K562 (cell line): Measurements from ENCODE around the gene TESK1. TPM values are rescaled to one million over a fixed set of nuclear protein-coding genes. Genes with fewer than 3 reads are reported as not detected.

ENCODE experiments used
- ATAC-seq: fragments of 200-7000 bp; cut with Tn5 transposase; 3 replicates; pipeline ENCODE4 v1.9.1; 2020; ENCODE audit warnings: moderate library complexity
- BruUV-seq: library from RNA; stranded (reverse); fragments of 400-500 nt; replicated peaks from 2 replicates; lab custom pipeline; 2021; lab: Mats Ljungman, UMichigan
- CTCF ChIA-PET: fragments of 300-600 bp; formaldehyde crosslinking; extraction: SDS; loops from one replicate; lab custom pipeline; 2021; ENCODE audit warnings: low intra/inter-chr PET ratio; lab: Yijun Ruan, JAX
- POLR2A ChIA-PET: fragments of 300-600, 350-650 bp; sonication (Branson Sonifier 250); formaldehyde crosslinking; extraction: SDS; loops from one replicate; lab custom pipeline; 2021; ENCODE audit warnings: antibody characterized with exemption, inconsistent platforms; lab: Yijun Ruan, JAX
- DNase-seq, 4 experiments: peaks; one replicate each; pipeline versions ENCODE4 v3.0.0 to v3.0.0-alpha.2; 2011 to 2018; ENCODE audit warnings: low spot score in 3 of 4, mixed read lengths in 3 of 4; ENCODE audit errors: extremely low read depth in 1 of 4
- FAIRE-seq: peaks from 2 replicates; lab custom pipeline; 2011; peaks lifted over from hg19 to GRCh38; lab: Jason Lieb, UNC
- H2AFZ ChIP-seq: 2 replicates; pipeline ENCODE4 v1.6.0; 2011; ENCODE audit warnings: low read depth, low read length, control low read depth, inconsistent platforms
- H3K27ac ChIP-seq: fragments of 200-600 bp; 3 replicates; pipeline ENCODE4 v1.8.0; 2011; ENCODE audit warnings: low read depth, mild to moderate bottlenecking, control low read depth, inconsistent platforms, low read length, moderate library complexity, mixed read lengths; ENCODE audit errors: extremely low read depth
- H3K27me3 ChIP-seq, 2 experiments: fragments of 300-600 bp in 1 of 2; 2 replicates in 1 of 2; 3 replicates in 1 of 2; pipeline versions ENCODE4 v1.6.0 to v1.8.0; 2011; ENCODE audit warnings: inconsistent platforms in 2 of 2, low read length in 2 of 2, mild to moderate bottlenecking in 1 of 2, mixed read lengths in 1 of 2, moderate library complexity in 1 of 2; ENCODE audit not compliant: control insufficient read depth in 2 of 2, insufficient read depth in 2 of 2
- H3K36me3 ChIP-seq: fragments of 300-600 bp; 3 replicates; pipeline ENCODE4 v1.8.0; 2011; ENCODE audit warnings: mild to moderate bottlenecking, low read length, inconsistent platforms; ENCODE audit not compliant: control insufficient read depth, insufficient read depth
- H3K4me1 ChIP-seq, 2 experiments: fragments of 200-600 bp in 1 of 2; replicated peaks in 1 of 2; 2 replicates in 1 of 2; 3 replicates in 1 of 2; pipeline versions ENCODE4 v1.5.1 to v1.8.0; 2011; ENCODE audit warnings: inconsistent platforms in 2 of 2, low read length in 2 of 2, mild to moderate bottlenecking in 1 of 2, mixed read lengths in 1 of 2, moderate library complexity in 1 of 2; ENCODE audit not compliant: control insufficient read depth in 2 of 2, insufficient read depth in 2 of 2
- H3K4me2 ChIP-seq: 2 replicates; pipeline ENCODE4 v1.6.1; 2011; ENCODE audit warnings: low read length, control low read depth, inconsistent platforms, mixed read lengths; ENCODE audit not compliant: insufficient read depth
- H3K4me3 ChIP-seq: fragments of 200-600 bp; sonication (generic), shearing (Covaris generic); 2 replicates; pipeline ENCODE4 v1.5.1; 2016; ENCODE audit warnings: control low read depth, inconsistent platforms
- H3K79me2 ChIP-seq: fragments of 200-600 bp; 3 replicates; pipeline ENCODE4 v1.8.0; 2011; ENCODE audit warnings: low read length, inconsistent platforms; ENCODE audit not compliant: control insufficient read depth, insufficient read depth
- H3K9ac ChIP-seq, 2 experiments: 2 replicates each; pipeline versions ENCODE4 v1.6.0 to v1.6.1; 2011; ENCODE audit warnings: low read depth in 2 of 2, low read length in 2 of 2, control low read depth in 1 of 2, inconsistent platforms in 1 of 2, mild to moderate bottlenecking in 1 of 2, mixed read lengths in 1 of 2; ENCODE audit not compliant: insufficient read depth in 1 of 2
- H3K9me1 ChIP-seq: one replicate; pipeline ENCODE4 v1.6.0; 2011; ENCODE audit warnings: inconsistent platforms, mild to moderate bottlenecking, low read length, moderate library complexity; ENCODE audit not compliant: control insufficient read depth, insufficient read depth
- H3K9me3 ChIP-seq: replicated peaks from 2 replicates; pipeline ENCODE4 v1.5.1; 2011; ENCODE audit warnings: low read depth, low read length, inconsistent platforms; ENCODE audit not compliant: control insufficient read depth, insufficient read depth
- H4K20me1 ChIP-seq: replicated peaks from 2 replicates; pipeline ENCODE4 v1.6.1; 2011; ENCODE audit warnings: low read length, inconsistent platforms, mixed read lengths; ENCODE audit not compliant: control insufficient read depth, insufficient read depth
- CBFA2T2 ChIP-seq: fragments of 450-650 bp; conservative IDR thresholded peaks from 2 replicates; pipeline ENCODE4 v1.6.1; 2017; ENCODE audit warnings: mild to moderate bottlenecking
- CBX8 ChIP-seq: fragments of 200-600 bp; sonication (generic); IDR thresholded peaks from 2 replicates; pipeline ENCODE4 v1.6.1; 2012; ENCODE audit warnings: borderline replicate concordance, mixed run types, low read depth, mild to moderate bottlenecking, moderate library complexity, mixed read lengths, low read length, control low read depth, inconsistent platforms; ENCODE audit not compliant: poor library complexity, severe bottlenecking; ENCODE audit errors: extremely low read depth
- CEBPG ChIP-seq, 3 experiments: fragments of 200-800 bp in 1 of 3; sonication (Bioruptor generic) in 1 of 3; sonication (generic) in 1 of 3; formaldehyde crosslinking in 1 of 3; IDR thresholded peaks in 2 of 3; conservative IDR thresholded peaks in 1 of 3; 2 replicates each; pipeline versions ENCODE4 v1.6.1 to v1.8.0; 2016 to 2022; ENCODE audit warnings: missing compliant biosample characterization in 2 of 3, missing genetic modification characterization in 2 of 3, mild to moderate bottlenecking in 1 of 3, missing genetic modification reagents in 1 of 3
- DIDO1 ChIP-seq: fragments of 450-650 bp; IDR thresholded peaks from 2 replicates; pipeline ENCODE4 v1.6.1; 2016; ENCODE audit warnings: low read depth, missing biosample characterization, missing genetic modification characterization
- HCFC1 ChIP-seq: IDR thresholded peaks from 2 replicates; pipeline ENCODE4 v1.6.1; 2012; ENCODE audit warnings: low read depth, low read length, improper control_type of control experiment
- NR2C1 ChIP-seq, 2 experiments: fragments of 450-650 bp; IDR thresholded peaks; 2 replicates each; pipeline ENCODE4 v1.6.1; 2017; ENCODE audit warnings: mild to moderate bottlenecking in 2 of 2, antibody characterized with exemption in 1 of 2, inconsistent platforms in 1 of 2, missing compliant biosample characterization in 1 of 2, missing genetic modification characterization in 1 of 2
- PCBP1 ChIP-seq: fragments of 200-400 bp; formaldehyde crosslinking; IDR thresholded peaks from 2 replicates; pipeline ENCODE4 v1.6.1; 2018; ENCODE audit warnings: mild to moderate bottlenecking, low read depth, low read length; ENCODE audit not compliant: poor library complexity, severe bottlenecking
- PRMT5 ChIP-seq: sonication (generic); formaldehyde crosslinking; IDR thresholded peaks from 2 replicates; pipeline ENCODE4 v1.5.0; 2020; ENCODE audit warnings: missing genetic modification reagents
- RBM17 ChIP-seq: fragments of 200-400 bp; formaldehyde crosslinking; IDR thresholded peaks from 2 replicates; pipeline ENCODE4 v1.6.1; 2017; ENCODE audit warnings: low read depth, mild to moderate bottlenecking, low read length, borderline replicate concordance
- RBM25 ChIP-seq: fragments of 200-400 bp; formaldehyde crosslinking; IDR thresholded peaks from 2 replicates; pipeline ENCODE4 v1.6.1; 2018; ENCODE audit warnings: low read length, low read depth, moderate library complexity; ENCODE audit not compliant: severe bottlenecking
- SMAD3 ChIP-seq: fragments of 450-650 bp; formaldehyde crosslinking; conservative IDR thresholded peaks from 2 replicates; pipeline ENCODE4 v1.4.0; 2020; ENCODE audit warnings: mild to moderate bottlenecking
- SMARCA4 ChIP-seq: fragments of 450-650 bp; IDR thresholded peaks from 2 replicates; pipeline ENCODE4 v1.6.1; 2016
- TAL1 ChIP-seq: fragments of 450-650 bp; IDR thresholded peaks from 2 replicates; pipeline ENCODE4 v1.6.1; 2016; ENCODE audit warnings: mild to moderate bottlenecking
- TCFL5 ChIP-seq: fragments of 250-450 bp; sonication (Bioruptor Pico); conservative IDR thresholded peaks from 2 replicates; pipeline ENCODE4 v1.6.1; 2021; ENCODE audit warnings: mild to moderate bottlenecking, moderate library complexity, matching md5 sums
- TEAD4 ChIP-seq, 2 experiments: sonication (generic) in 1 of 2; formaldehyde crosslinking in 1 of 2; IDR thresholded peaks; 2 replicates each; pipeline versions ENCODE4 v1.6.1 to v1.8.0; 2012 to 2022; ENCODE audit warnings: borderline replicate concordance in 1 of 2, inconsistent platforms in 1 of 2, low read length in 1 of 2, mild to moderate bottlenecking in 1 of 2, missing genetic modification reagents in 1 of 2
- ZC3H4 ChIP-seq: sonication (generic); formaldehyde crosslinking; IDR thresholded peaks from 2 replicates; pipeline ENCODE4 v1.9.0; 2021; ENCODE audit warnings: missing genetic modification reagents, borderline replicate concordance
- ZNF212 ChIP-seq: fragments of 450-650 bp; formaldehyde crosslinking; IDR thresholded peaks from 2 replicates; pipeline ENCODE4 v1.4.0; 2020; ENCODE audit warnings: mild to moderate bottlenecking
- ZNF436 ChIP-seq: fragments of 250-450, 450-650 bp; sonication (Bioruptor Pico); formaldehyde crosslinking; IDR thresholded peaks from 2 replicates; pipeline ENCODE4 v1.7.0; 2020; ENCODE audit warnings: mild to moderate bottlenecking
- ZNF444 ChIP-seq: fragments of 250-450 bp; sonication (Bioruptor Pico); IDR thresholded peaks from 2 replicates; pipeline ENCODE4 v1.4.0; 2020; ENCODE audit warnings: mild to moderate bottlenecking, moderate library complexity
- WGBS: fragments of 100-300 bp; shearing (Covaris generic); methylation state at CpG from one replicate; pipeline ENCODE4 v1.1.6; 2016; ENCODE audit warnings: low coverage, mixed read lengths; ENCODE audit not compliant: insufficient coverage; ENCODE audit errors: missing lambda C conversion rate; 5-methylcytosine and 5-hydroxymethylcytosine counted together
- in situ Hi-C: fragments of 300-500 bp; cut with MboI; formaldehyde crosslinking; loops from 4 replicates; pipeline ENCODE4 v1.15.0; 2018; ENCODE audit warnings: inconsistent platforms, mixed read lengths
- intact Hi-C: fragments of 100-400 bp; cut with micrococcal nuclease; formaldehyde crosslinking; loops from 2 replicates; pipeline ENCODE4 v1.14.2; 2022
- polyA plus RNA-seq, 8 experiments: library from polyadenylated mRNA; depleted of rRNA in 4 of 8; stranded (reverse) in 5 of 8; unstranded in 3 of 8; fragments of >200 nt; fragmentation: Nextera tagmentation in 2 of 8; fragmentation: Illumina TruSeq in 1 of 8; extraction: Ambion mirVana in 2 of 8; extraction: Trizol in 1 of 8; gene quantifications; 2 replicates each; pipeline versions ENCODE4 v1.2.1 to v1.2.3, GENCODE V29; 2011 to 2014; ENCODE audit warnings: inconsistent platforms in 1 of 8, missing spikeins in 1 of 8
- total RNA-seq, 7 experiments: library from RNA; depleted of rRNA in 6 of 7; stranded (reverse); fragments of >200 nt in 6 of 7; fragmentation: Illumina TruSeq in 2 of 7; extraction: Trizol in 2 of 7; gene quantifications; 2 replicates each; pipeline versions ENCODE4 v1.2.1 to v1.2.3, GENCODE V29; 2011 to 2021; ENCODE audit warnings: low replicate concordance in 1 of 7
- TF ChIP-seq, protein P1 (sequence below): fragments of 450-650 bp; IDR thresholded peaks from 2 replicates; pipeline ENCODE4 v1.6.1; 2016; ENCODE audit warnings: antibody characterized with exemption

Gene TESK1
- total and polyA plus RNA-seq, 9 of the 15 experiments (the other 6 are each of a cell fraction or from before 2014, with no cell fraction given): 0.07 to 10.4 (median 4.1) TPM

DNA sequence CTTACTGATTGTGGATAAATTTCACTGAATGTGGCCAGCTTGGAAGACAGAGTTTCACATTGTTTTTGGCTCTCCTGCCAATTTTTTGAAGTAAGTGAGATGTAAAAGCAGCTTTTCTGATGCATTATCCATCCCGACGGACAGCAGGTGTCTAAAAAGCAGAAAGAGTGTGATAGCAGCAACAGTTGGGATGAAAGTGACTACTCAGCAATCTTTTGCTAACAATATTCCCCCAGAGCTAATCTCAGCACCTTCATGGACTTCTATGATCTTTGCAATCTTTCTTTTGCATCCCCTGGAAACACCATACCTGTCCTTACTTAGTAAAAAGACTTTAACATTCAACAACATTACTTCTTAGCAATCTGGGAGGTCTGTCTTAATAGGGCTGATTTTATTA, 7.8 kb downstream of the TESK1 start (continued):
- TF ChIP-seq SMAD3 (CRISPR knock-in tag) (no peak), ZNF212 (CRISPR knock-in tag) (no peak), TEAD4 (IDR thresholded peaks at IDR 0.05; ENCODE audit: low read length) (no peak), TEAD4 (CRISPR knock-in tag; IDR thresholded peaks at IDR 0.05; ENCODE audit: borderline replicate concordance) (no peak), DIDO1 (tag) (no peak), ZNF436 (no peak), CBFA2T2 (no peak), SMARCA4 (no peak), PRMT5 (no peak)

DNA sequence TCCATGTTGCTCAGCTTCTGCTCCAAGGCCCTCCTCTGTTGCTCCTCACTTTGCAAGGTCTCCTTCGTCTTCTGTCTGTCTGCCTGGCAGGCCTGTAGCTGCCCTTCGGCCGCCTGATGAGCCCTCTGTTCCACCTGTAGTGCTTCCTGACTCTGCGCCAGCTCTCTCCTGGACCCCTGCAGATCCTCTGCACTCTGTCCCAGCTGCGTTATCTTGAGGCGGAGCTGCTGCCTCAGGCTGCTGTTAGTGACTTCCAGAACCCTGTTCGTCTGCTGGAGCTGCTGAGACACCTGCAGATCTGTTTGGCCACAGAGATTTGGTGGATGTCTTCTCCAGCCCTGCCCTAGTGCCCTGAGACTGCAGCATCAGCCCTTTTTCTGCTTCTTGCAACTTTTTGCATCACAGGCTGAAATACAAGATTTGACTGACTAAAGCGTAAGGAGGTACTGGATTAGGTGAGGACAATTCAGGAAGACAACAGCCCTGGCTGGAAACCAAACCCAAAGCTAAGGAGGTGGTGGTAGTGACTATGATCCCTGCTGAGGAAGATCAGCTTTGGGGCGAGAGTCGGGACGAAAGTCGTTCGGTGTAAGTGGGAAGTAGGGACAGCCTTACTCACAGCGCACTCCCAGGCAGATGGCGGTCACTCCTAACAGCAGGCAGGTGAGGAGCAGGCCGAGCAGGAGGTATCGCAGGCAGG, 11.1 kb downstream of the TESK1 start:
- BruUV-seq: no TSS peak
- Histone ChIP-seq H3K4me3 (no peak overlapping the region), H3K9me1 (no peaks in the 10 kb centered on the region), H3K9ac (peak overlapping the region in 1 of 2 experiments; percentile 68; a peak in 2 of 4 replicates), H3K36me3 (no peaks in the 10 kb centered on the region), H3K4me1 (peaks cover 5 to 24% of the 10 kb centered on the region in 2 experiments; a peak in 3 of 5 replicates), H3K27me3 (peaks cover 3 to 27% of the 10 kb centered on the region in 2 experiments; a peak in 3 of 5 replicates), H4K20me1 (no peaks in the 10 kb centered on the region), H3K79me2 (no peaks in the 10 kb centered on the region), H3K27ac (no peak overlapping the region), H3K4me2 (no peak overlapping the region), H3K9me3 (no peaks in the 10 kb centered on the region), H2AFZ (0 out of 2 replicates have a peak overlapping the region, but pooled peaks have one; percentile 17)
- intact Hi-C loops: no loop called here
- WGBS: 22% methylated on average over 14 of the region's 17 CpGs
- CTCF ChIA-PET: no interaction called here
- in situ Hi-C loops: no loop called here
- no peak for TF ChIP-seq TAL1
- no peak for TF ChIP-seq HCFC1
- TF ChIP-seq RBM17: no peak
- no peak for TF ChIP-seq RBM25
- no peak for TF ChIP-seq CEBPG (CRISPR knock-in tag; IDR thresholded peaks at IDR 0.05)
- no peak for TF ChIP-seq CEBPG (tag; conservative IDR thresholded peaks at IDR 0.05 in 1 of 2, IDR thresholded peaks at IDR 0.05 in 1 of 2)
- no peak for TF ChIP-seq NR2C1 (IDR thresholded peaks at IDR 0.05)
- no peak for TF ChIP-seq NR2C1 (tag; IDR thresholded peaks at IDR 0.05)
- TF ChIP-seq CBX8: no peak
- no peak for TF ChIP-seq TCFL5 (CRISPR knock-in tag)
- TF ChIP-seq ZC3H4 (CRISPR knock-in tag): no peak
- TF ChIP-seq PCBP1: no peak
- TF ChIP-seq, protein P1, sequence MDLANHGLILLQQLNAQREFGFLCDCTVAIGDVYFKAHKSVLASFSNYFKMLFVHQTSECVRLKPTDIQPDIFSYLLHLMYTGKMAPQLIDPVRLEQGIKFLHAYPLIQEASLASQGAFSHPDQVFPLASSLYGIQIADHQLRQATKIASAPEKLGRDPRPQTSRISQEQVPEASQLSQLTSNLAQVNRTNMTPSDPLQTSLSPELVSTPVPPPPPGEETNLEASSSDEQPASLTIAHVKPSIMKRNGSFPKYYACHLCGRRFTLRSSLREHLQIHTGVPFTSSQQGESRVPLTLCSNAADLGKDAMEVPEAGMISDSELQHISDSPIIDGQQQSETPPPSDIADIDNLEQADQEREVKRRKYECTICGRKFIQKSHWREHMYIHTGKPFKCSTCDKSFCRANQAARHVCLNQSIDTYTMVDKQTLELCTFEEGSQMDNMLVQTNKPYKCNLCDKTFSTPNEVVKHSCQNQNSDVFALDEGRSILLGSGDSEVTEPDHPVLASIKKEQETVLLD: no peak
- TF ChIP-seq ZNF444 (CRISPR knock-in tag): no peak
- no peak for DNase-seq
- POLR2A ChIA-PET: interaction anchor here (0.6 to 1.0 kb wide), 4 partner anchors 10 to 110 kb away, joined by 3 read pairs; no protein-coding TSS in a partner anchor
- ATAC-seq: no peak
- no peak for FAIRE-seq
